H9 (cell line): ENCODE measurements around the gene PPARGC1A. TPM values are rescaled to one million over a fixed set of nuclear protein-coding genes. Genes with fewer than 3 reads are reported as not detected.

Source experiments
- DNase-seq: peaks from one replicate; pipeline ENCODE4 v3.0.0-alpha.2; 2017
- H2AFZ ChIP-seq: one replicate; pipeline ENCODE4 v1.6.1; 2013; ENCODE audit warnings: mild to moderate bottlenecking, low read length, control low read depth, moderate library complexity
- H2AK5ac ChIP-seq: 2 replicates; pipeline ENCODE4 v1.6.1; 2013; ENCODE audit warnings: low read length, control low read depth, mixed read lengths; ENCODE audit not compliant: insufficient read length
- H2BK120ac ChIP-seq: one replicate; pipeline ENCODE4 v1.6.1; 2013; ENCODE audit warnings: low read depth, mild to moderate bottlenecking, low read length, control low read depth, inconsistent platforms; ENCODE audit not compliant: poor library complexity, severe bottlenecking
- H2BK12ac ChIP-seq: 2 replicates; pipeline ENCODE4 v1.6.1; 2013; ENCODE audit warnings: low read length, control low read depth, mixed read lengths, low read depth; ENCODE audit not compliant: insufficient read length
- H2BK15ac ChIP-seq: 2 replicates; pipeline ENCODE4 v1.6.1; 2013; ENCODE audit warnings: low read depth, low read length, control low read depth
- H2BK20ac ChIP-seq: one replicate; pipeline ENCODE4 v1.6.1; 2013; ENCODE audit warnings: low read depth, mild to moderate bottlenecking, low read length, control low read depth, inconsistent platforms; ENCODE audit not compliant: poor library complexity, severe bottlenecking
- H2BK5ac ChIP-seq: 2 replicates; pipeline ENCODE4 v1.6.1; 2013; ENCODE audit warnings: low read length, control low read depth, mixed read lengths; ENCODE audit not compliant: insufficient read length
- H3K14ac ChIP-seq: 2 replicates; pipeline ENCODE4 v1.6.1; 2013; ENCODE audit warnings: low read length, control low read depth; ENCODE audit not compliant: insufficient read depth
- H3K18ac ChIP-seq: 2 replicates; pipeline ENCODE4 v1.6.1; 2013; ENCODE audit warnings: low read depth, mild to moderate bottlenecking, mixed read lengths, low read length, control low read depth; ENCODE audit not compliant: insufficient read length
- H3K23ac ChIP-seq: 2 replicates; pipeline ENCODE4 v1.6.1; 2013; ENCODE audit warnings: low read length, control low read depth, mixed read lengths, low read depth; ENCODE audit not compliant: insufficient read length
- H3K23me2 ChIP-seq: 2 replicates; pipeline ENCODE4 v1.6.1; 2013; ENCODE audit warnings: low read depth, mild to moderate bottlenecking, mixed read lengths, low read length, control low read depth; ENCODE audit not compliant: insufficient read length, poor library complexity, severe bottlenecking
- H3K27ac ChIP-seq: 2 replicates; pipeline ENCODE4 v1.5.1; 2013; ENCODE audit warnings: low read length, control low read depth, mixed read lengths, low read depth; ENCODE audit not compliant: insufficient read length
- H3K27me3 ChIP-seq: 2 replicates; pipeline ENCODE4 v1.6.1; 2013; ENCODE audit warnings: low read length, control low read depth, inconsistent platforms; ENCODE audit not compliant: insufficient read depth
- H3K4ac ChIP-seq: 2 replicates; pipeline ENCODE4 v1.6.1; 2013; ENCODE audit warnings: low read depth, mild to moderate bottlenecking, control low read depth, inconsistent platforms, low read length, moderate library complexity
- H3K4me1 ChIP-seq: 2 replicates; pipeline ENCODE4 v1.6.1; 2013; ENCODE audit warnings: low read length, control low read depth, inconsistent platforms; ENCODE audit not compliant: insufficient read depth
- H3K4me2 ChIP-seq: 2 replicates; pipeline ENCODE4 v1.6.1; 2013; ENCODE audit warnings: low read length, control low read depth, mixed read lengths; ENCODE audit not compliant: insufficient read length, insufficient read depth
- H3K56ac ChIP-seq: 2 replicates; pipeline ENCODE4 v1.6.1; 2013; ENCODE audit warnings: low read depth, mild to moderate bottlenecking, mixed read lengths, low read length, control low read depth; ENCODE audit not compliant: insufficient read length
- H3K79me1 ChIP-seq: 2 replicates; pipeline ENCODE4 v1.6.1; 2013; ENCODE audit warnings: low read depth, mild to moderate bottlenecking, moderate library complexity, low read length, control low read depth, inconsistent platforms; ENCODE audit not compliant: insufficient read depth, poor library complexity, severe bottlenecking
- H3K79me2 ChIP-seq: 2 replicates; pipeline ENCODE4 v1.6.1; 2013; ENCODE audit warnings: low read length, control low read depth, inconsistent platforms; ENCODE audit not compliant: insufficient read depth
- H3K9ac ChIP-seq: 2 replicates; pipeline ENCODE4 v1.6.1; 2013; ENCODE audit warnings: low read length, control low read depth, mixed read lengths; ENCODE audit not compliant: insufficient read length; ENCODE audit errors: extremely low read depth
- H3K9me3 ChIP-seq: one replicate; pipeline ENCODE4 v1.6.1; 2013; ENCODE audit warnings: low read depth, low read length, inconsistent platforms; ENCODE audit not compliant: control insufficient read depth
- H3T11ph ChIP-seq: one replicate; pipeline ENCODE4 v1.6.1; 2013; ENCODE audit warnings: mild to moderate bottlenecking, low read length, control low read depth, inconsistent platforms
- H4K20me1 ChIP-seq: one replicate; pipeline ENCODE4 v1.6.1; 2013; ENCODE audit not compliant: control insufficient read depth, insufficient read length, insufficient read depth
- H4K5ac ChIP-seq: 2 replicates; pipeline ENCODE4 v1.6.1; 2013; ENCODE audit warnings: low read depth, mild to moderate bottlenecking, mixed read lengths, low read length, control low read depth; ENCODE audit not compliant: insufficient read length
- H4K8ac ChIP-seq: replicated peaks from 2 replicates; pipeline ENCODE4 v1.6.1; 2013; ENCODE audit warnings: low read length, control low read depth, mixed read lengths, low read depth; ENCODE audit not compliant: insufficient read length
- H4K91ac ChIP-seq: 2 replicates; pipeline ENCODE4 v1.6.1; 2013; ENCODE audit warnings: low read depth, mild to moderate bottlenecking, moderate library complexity, mixed read lengths, low read length, control low read depth; ENCODE audit not compliant: insufficient read length
- H3K27ac Mint-ChIP-seq, 3 experiments: 2 replicates in 2 of 3; 3 replicates in 1 of 3; pipeline ENCODE4 v1.8.0; 2020 to 2021; ENCODE audit warnings: mixed read lengths in 3 of 3, mild to moderate bottlenecking in 1 of 3, moderate library complexity in 1 of 3
- H3K27me3 Mint-ChIP-seq: 2 replicates; pipeline ENCODE4 v1.8.0; 2021; ENCODE audit warnings: low read depth, mild to moderate bottlenecking, moderate library complexity, mixed read lengths
- H3K36me3 Mint-ChIP-seq, 3 experiments: 2 replicates in 2 of 3; 3 replicates in 1 of 3; pipeline ENCODE4 v1.8.0; 2020 to 2021; ENCODE audit warnings: low read depth in 3 of 3, mixed read lengths in 3 of 3; ENCODE audit not compliant: insufficient read depth in 1 of 3
- H3K4me1 Mint-ChIP-seq, 2 experiments: 2 replicates each; pipeline ENCODE4 v1.8.0; 2020; ENCODE audit warnings: mixed read lengths in 2 of 2
- H3K4me3 Mint-ChIP-seq, 2 experiments: 2 replicates in 1 of 2; 3 replicates in 1 of 2; pipeline ENCODE4 v1.8.0; 2020 to 2021; ENCODE audit warnings: mild to moderate bottlenecking in 2 of 2, mixed read lengths in 2 of 2, moderate library complexity in 1 of 2
- H3K9me3 Mint-ChIP-seq, 2 experiments: 2 replicates in 1 of 2; 3 replicates in 1 of 2; pipeline ENCODE4 v1.8.0; 2020; ENCODE audit warnings: mild to moderate bottlenecking in 2 of 2, mixed read lengths in 2 of 2, moderate library complexity in 1 of 2
- WGBS: extraction: QIAGEN DNeasy Blood & Tissue Kit; methylation state at CpG from one replicate; pipeline ENCODE4 v1.1.7; 2013; ENCODE audit warnings: missing lambda C conversion rate, low lambda C conversion rate, mixed read lengths; ENCODE audit not compliant: insufficient read length; ENCODE audit errors: extremely low coverage; 5-methylcytosine and 5-hydroxymethylcytosine counted together
- total RNA-seq: library from RNA; stranded (reverse); gene quantifications from 2 replicates; pipeline ENCODE4 v1.2.1, GENCODE V29; 2021
- TF ChIP-seq, protein P1 (sequence below): fragments of 200-600 bp; sonication (generic); conservative IDR thresholded peaks from 3 replicates; pipeline ENCODE4 v1.8.0; 2021; ENCODE audit warnings: antibody characterized with exemption, mild to moderate bottlenecking

Gene PPARGC1A
- total RNA-seq, 1 experiment from 2014 or later: 1.7 TPM

DNA sequence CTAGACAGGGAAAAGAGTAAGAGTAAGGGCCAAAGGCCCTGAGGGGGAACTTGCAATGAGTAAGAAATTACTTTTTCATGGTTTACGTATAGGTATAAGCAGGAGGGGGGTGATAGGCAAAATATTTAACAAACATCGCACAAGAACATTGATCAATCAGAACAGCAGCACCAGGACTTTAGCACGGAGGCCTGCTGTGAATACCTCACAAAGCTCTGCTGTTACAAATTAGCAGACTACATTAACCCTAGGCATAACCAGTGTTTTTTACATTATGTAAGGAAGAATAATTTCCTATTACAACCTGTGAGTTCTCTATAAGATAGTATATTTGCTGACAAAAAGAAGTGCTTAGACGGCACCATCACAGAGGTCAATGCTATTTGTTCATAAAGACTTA lies 44.9 kb downstream of the PPARGC1A start:
- H3K9ac ChIP-seq: no peak overlapping the region

More for the DNA sequence above, 44.9 kb downstream of the PPARGC1A start:
- no peak overlapping the region for H3K23ac ChIP-seq
- no peak overlapping the region for H3K14ac ChIP-seq
- H3K4ac ChIP-seq: no peak overlapping the region
- no peak overlapping the region for H2AK5ac ChIP-seq
- no peaks in the 10 kb centered on the region for H3K27me3 Mint-ChIP-seq
- H3K9me3 ChIP-seq: no peaks in the 10 kb centered on the region
- no peak overlapping the region for H3K4me2 ChIP-seq
- no peak overlapping the region for H2BK12ac ChIP-seq
- no peak overlapping the region for H2BK15ac ChIP-seq
- H3K4me1 ChIP-seq: no peaks in the 10 kb centered on the region
- H3T11ph ChIP-seq: no peak overlapping the region
- H3K27me3 ChIP-seq: no peaks in the 10 kb centered on the region
- H4K91ac ChIP-seq: no peak overlapping the region
- H2BK5ac ChIP-seq: no peak overlapping the region
- no peak overlapping the region for H2BK120ac ChIP-seq
- H3K79me1 ChIP-seq: no peaks in the 10 kb centered on the region
- H3K79me2 ChIP-seq: no peaks in the 10 kb centered on the region
- H3K27ac Mint-ChIP-seq: no peak overlapping the region
- no peak overlapping the region for H2AFZ ChIP-seq
- TF ChIP-seq, protein P1, sequence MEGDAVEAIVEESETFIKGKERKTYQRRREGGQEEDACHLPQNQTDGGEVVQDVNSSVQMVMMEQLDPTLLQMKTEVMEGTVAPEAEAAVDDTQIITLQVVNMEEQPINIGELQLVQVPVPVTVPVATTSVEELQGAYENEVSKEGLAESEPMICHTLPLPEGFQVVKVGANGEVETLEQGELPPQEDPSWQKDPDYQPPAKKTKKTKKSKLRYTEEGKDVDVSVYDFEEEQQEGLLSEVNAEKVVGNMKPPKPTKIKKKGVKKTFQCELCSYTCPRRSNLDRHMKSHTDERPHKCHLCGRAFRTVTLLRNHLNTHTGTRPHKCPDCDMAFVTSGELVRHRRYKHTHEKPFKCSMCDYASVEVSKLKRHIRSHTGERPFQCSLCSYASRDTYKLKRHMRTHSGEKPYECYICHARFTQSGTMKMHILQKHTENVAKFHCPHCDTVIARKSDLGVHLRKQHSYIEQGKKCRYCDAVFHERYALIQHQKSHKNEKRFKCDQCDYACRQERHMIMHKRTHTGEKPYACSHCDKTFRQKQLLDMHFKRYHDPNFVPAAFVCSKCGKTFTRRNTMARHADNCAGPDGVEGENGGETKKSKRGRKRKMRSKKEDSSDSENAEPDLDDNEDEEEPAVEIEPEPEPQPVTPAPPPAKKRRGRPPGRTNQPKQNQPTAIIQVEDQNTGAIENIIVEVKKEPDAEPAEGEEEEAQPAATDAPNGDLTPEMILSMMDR: no peak
- H3K27ac ChIP-seq: no peak overlapping the region
- H3K4me1 Mint-ChIP-seq: no peaks in the 10 kb centered on the region
- no peak overlapping the region for H3K18ac ChIP-seq
- no peaks in the 10 kb centered on the region for H3K23me2 ChIP-seq
- no peak overlapping the region for H4K5ac ChIP-seq
- no peaks in the 10 kb centered on the region for H3K9me3 Mint-ChIP-seq
- H4K8ac ChIP-seq: no peak overlapping the region
- no peaks in the 10 kb centered on the region for H4K20me1 ChIP-seq
- H3K36me3 Mint-ChIP-seq: no peaks in the 10 kb centered on the region
- WGBS: no CpG with 5 or more reads among the region's 4 CpGs
- DNase-seq: no peak
- no peak overlapping the region for H3K4me3 Mint-ChIP-seq
- H2BK20ac ChIP-seq: no peak overlapping the region
- H3K56ac ChIP-seq: no peak overlapping the region
